Measurements from ENCODE around the gene SMAD3.
"Not testable (repeated sequence)": the region's sequence is repeated elsewhere in the genome, so short reads cannot be mapped to it uniquely, and the experiment has no call there.

SMAD3 gene

GRCh38 chr15:67109141-67110034, 44.0 kb downstream of the SMAD3 start:
- no peak for DNase-seq (ENCODE audit: low read depth, low spot score)

- DNase-seq (ENCODE audit: low read depth, low spot score) = no peak
These were observed 45.0 kb downstream of the SMAD3 start for GRCh38 chr15:67110361-67110781.

GRCh38 chr15:67110958-67111864, 45.8 kb downstream of the SMAD3 start:
- DNase-seq (ENCODE audit: low read depth, low spot score) = no peak

GRCh38 chr15:67114046-67114445, 48.6 kb downstream of the SMAD3 start:
- DNase-seq (ENCODE audit: low read depth, low spot score) = no peak

- DNase-seq (ENCODE audit: low read depth, low spot score) = no peak
These were observed 49.6 kb downstream of the SMAD3 start for GRCh38 chr15:67114846-67115585.

- DNase-seq (ENCODE audit: low read depth, low spot score) = no peak
These were observed 50.2 kb downstream of the SMAD3 start for GRCh38 chr15:67115586-67115969.

GRCh38 chr15:67116742-67117141, 51.3 kb downstream of the SMAD3 start:
- DNase-seq (ENCODE audit: low read depth, low spot score) = no peak

- DNase-seq (ENCODE audit: low read depth, low spot score) = no peak
These were observed 52.0 kb downstream of the SMAD3 start for GRCh38 chr15:67117370-67117769.

GRCh38 chr15:67118808-67119207, 53.4 kb downstream of the SMAD3 start:
- DNase-seq (ENCODE audit: low read depth, low spot score) = no peak

GRCh38 chr15:67119238-67119846, 53.9 kb downstream of the SMAD3 start:
- DNase-seq (ENCODE audit: low read depth, low spot score) = no peak

GRCh38 chr15:67120009-67120838, 54.8 kb downstream of the SMAD3 start:
- DNase-seq (ENCODE audit: low read depth, low spot score) = no peak

- DNase-seq (ENCODE audit: low read depth, low spot score) = peak; percentile 54
These were observed 55.6 kb downstream of the SMAD3 start for GRCh38 chr15:67120839-67121643.

- no peak for DNase-seq (ENCODE audit: low read depth, low spot score)
These were observed 56.5 kb downstream of the SMAD3 start for GRCh38 chr15:67121644-67122605.

- DNase-seq (ENCODE audit: low read depth, low spot score) = not testable (repeated sequence)
These were observed 57.4 kb downstream of the SMAD3 start for GRCh38 chr15:67122816-67123215.

- not testable (repeated sequence) for DNase-seq (ENCODE audit: low read depth, low spot score)
These were observed 57.9 kb downstream of the SMAD3 start for GRCh38 chr15:67123291-67123690.

- DNase-seq (ENCODE audit: low read depth, low spot score) = no peak
These were observed 58.7 kb downstream of the SMAD3 start for GRCh38 chr15:67124111-67124510.

GRCh38 chr15:67124911-67125588, 59.6 kb downstream of the SMAD3 start:
- no peak for DNase-seq (ENCODE audit: low read depth, low spot score)
